Activated CD4-positive, CD25-positive, alpha-beta regulatory T cell treated with anti-CD3 and anti-CD28 coated beads, Interleukin-2, amount 50 U/mL, for 16 hours (primary cell): Measurements from ENCODE around the gene PRRT1.
"Not testable (repeated sequence)": the region's sequence is repeated elsewhere in the genome, so short reads cannot be mapped to it uniquely, and the experiment has no call there.

Source experiments
- DNase-seq: peaks from one replicate; pipeline ENCODE4 v3.0.0-alpha.2; 2020; ENCODE audit warnings: low read depth, low spot score

PRRT1 gene

GRCh38 chr6:32126880-32127279 lies 24.9 kb downstream of the PRRT1 start:
- no peak for DNase-seq

DNA sequence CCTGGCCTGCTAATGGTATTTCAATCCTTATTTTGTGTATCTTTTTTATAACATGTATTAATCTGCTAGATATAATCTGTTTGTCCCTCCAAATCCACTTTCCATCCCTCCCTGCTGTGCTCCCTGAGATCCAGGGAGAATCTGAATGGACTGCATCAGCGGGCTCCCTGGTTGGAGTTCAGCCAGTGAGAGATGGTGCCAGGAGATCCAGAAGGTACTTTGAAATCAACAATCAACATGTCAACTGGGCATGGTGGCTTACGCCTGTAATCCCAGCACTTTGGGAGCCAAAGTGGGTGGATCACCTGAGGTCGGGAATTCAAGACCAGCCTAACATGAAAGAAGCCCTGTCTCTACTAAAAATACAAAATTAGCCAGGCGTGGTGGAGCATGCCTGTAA lies 28.1 kb downstream of the PRRT1 start:
- DNase-seq, result no peak

GRCh38 chr6:32120573-32121059 lies 31.1 kb downstream of the PRRT1 start:
- DNase-seq, result no peak

GRCh38 chr6:32118782-32119628 lies 32.7 kb downstream of the PRRT1 start:
- peak; percentile 23 for DNase-seq

GRCh38 chr6:32117461-32117860 lies 34.3 kb downstream of the PRRT1 start:
- DNase-seq, result no peak

DNA sequence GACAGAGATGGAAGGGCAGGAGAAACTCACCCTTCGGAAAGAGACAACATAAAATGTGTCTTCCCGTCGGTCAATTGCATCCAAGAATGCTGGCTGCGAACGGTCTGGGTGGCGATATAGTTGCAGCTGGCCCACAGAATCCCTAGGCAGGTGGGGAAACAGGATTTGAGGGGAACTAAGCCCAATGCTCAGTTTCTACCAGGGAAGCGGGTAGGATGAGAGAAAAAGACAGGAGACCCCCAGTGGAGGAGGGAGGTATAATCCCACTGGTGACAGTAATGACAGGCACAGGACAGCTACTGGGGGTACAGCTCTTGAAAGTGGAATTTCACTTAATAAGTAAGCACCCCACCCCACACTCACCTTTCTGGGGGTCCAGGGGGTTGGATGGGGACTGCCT lies 35.1 kb downstream of the PRRT1 start:
- DNase-seq, result no peak

- DNase-seq, result no peak
Observed at GRCh38 chr6:32115623-32116022, 36.1 kb downstream of the PRRT1 start.

DNA sequence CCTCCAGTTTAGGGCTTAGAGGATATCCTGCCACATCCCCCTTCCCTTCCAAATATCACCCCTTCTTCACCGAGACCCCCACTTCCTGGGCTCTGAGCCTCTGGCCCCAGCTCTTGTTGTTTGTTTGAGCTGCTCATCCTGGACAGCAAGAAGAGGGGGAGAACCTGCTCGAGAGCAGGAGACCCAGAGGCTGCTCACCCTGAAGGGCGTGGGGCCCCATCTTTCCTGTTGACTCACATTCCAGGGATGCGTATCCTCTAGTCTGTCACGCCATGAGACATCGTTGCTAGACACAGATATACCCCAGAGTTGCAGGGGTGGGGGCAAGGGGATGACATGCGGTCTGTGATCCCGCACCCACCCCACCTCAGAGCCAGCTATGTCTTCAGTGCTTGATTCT lies 36.9 kb downstream of the PRRT1 start:
- no peak for DNase-seq

DNA sequence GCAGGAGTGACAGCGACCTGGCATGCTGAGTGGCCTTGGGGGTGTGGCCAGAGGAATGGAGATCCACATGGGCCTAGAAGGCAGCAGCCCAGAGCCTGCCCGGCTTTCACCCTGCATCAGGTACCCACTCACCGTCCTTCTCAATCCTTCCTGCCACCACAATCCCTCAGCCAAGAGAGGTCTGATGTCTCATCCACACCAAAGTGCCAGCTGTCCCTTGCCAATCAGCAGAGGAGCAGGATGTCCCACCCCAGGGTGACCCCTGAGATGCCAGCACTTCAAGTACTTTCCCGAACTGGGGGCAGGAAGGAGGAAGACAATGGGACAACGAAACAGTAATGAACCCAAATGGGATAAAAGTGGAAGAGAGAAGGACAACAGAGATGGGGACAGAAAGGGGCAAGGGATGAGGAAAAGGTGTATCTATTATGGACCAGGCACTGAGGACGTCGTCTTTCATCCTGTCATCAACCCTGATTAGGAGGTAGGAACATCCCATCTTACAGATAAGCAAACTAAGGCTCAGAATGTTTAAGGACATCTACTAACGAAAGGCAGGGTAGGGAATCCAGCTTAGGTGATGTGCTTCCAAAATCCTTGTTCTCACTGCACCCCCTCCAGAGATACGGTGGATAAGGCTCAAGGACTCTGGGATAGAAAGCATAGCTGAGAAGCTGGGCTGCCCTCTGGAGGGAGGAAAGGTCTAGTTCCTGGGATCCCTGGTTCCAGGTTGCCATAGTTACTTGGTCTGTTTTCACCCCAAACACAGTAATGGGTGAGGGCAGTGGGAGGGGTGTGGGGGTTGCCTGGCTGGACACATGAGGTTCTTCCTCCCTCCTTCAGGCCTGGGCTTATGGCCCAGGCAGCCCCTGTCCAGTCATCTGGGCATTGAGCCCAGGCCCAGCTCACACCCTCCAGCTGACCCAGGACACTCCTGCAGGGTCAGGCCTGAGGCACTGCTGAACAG lies 38.1 kb downstream of the PRRT1 start:
- no peak for DNase-seq

- no peak for DNase-seq
Observed at GRCh38 chr6:32112431-32112980, 39.2 kb downstream of the PRRT1 start.

- DNase-seq, result no peak
Observed at GRCh38 chr6:32111424-32112066, 40.2 kb downstream of the PRRT1 start.

DNA sequence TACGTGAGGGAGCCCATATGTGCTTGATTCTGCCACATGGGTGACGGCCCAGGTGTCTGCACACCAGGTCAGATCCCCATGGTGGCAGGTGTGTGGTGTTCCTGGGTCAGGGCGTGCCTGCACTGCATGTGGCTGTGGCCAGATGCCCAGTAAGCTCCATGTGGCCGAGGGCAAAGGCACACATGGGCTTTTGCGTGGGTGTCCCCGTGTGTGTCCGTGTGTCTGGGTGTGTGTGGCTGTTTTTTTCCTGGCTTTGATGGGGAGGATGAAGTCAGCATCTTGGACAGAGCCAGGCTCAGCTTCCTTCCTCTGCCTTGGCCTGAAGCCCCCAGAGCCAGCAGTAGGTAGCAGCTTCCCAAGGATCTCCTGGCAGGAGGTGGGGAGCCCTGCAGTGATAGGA lies 41.1 kb downstream of the PRRT1 start:
- no peak for DNase-seq

- no peak for DNase-seq
Observed at GRCh38 chr6:32109765-32110160, 42.0 kb downstream of the PRRT1 start.

DNA sequence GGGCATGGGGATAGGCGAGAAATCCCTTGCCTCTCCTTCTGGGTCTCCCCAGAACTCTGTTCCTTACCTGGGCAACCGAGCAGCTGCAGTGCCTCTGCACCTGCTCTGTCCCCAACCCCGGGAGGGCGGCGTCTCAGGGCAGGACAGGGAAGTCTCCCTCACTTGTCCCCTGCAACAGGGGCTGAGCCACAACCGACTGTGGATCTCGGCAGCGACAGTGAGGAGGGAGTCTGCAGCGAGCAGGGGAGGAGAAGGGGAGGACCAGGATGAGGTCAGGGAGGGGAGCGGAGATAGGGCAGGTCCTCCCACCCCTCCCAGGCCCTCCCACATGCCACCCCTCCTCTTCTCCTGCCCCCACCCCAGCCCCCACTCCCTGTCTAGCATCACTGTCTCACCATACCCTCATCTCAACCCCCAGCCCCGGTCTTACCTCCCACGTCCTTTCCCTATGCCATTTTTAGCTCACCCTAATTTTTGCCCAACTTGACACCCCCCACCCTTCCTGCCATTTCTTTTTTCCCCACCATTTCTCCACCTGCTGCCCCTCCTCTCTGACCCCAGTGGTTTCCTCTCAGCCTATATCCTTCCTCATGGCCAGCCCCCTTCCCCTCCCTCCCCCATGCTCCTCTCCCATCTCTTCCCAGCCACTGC lies 42.5 kb downstream of the PRRT1 start, which contains the start of gene TNXB:
Gene TNXB, minus strand, starts transcription at position 225 of the 651 bp plus-strand sequence. CDS start 11,140 bp downstream, outside the sequence.
- DNase-seq, result no peak

DNA sequence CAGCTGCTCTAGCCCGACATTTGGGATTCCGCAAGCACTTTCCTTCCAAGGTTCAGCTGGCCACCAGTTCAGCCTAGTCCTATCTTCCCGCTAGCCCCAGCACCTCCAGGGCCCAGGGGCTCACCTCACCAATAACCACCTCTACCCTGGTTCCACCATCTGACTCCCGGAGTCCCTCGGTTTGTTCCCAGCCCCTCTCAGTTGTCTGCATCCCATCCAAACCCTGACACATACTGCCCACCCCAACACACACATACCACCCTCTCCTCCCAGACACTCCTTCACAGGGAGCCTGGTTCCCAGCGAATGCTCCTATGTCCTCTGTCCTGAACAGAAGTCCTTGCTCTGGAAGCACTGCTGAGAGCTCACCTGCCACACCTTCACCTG lies 43.0 kb downstream of the PRRT1 start:
- DNase-seq, result no peak

DNA sequence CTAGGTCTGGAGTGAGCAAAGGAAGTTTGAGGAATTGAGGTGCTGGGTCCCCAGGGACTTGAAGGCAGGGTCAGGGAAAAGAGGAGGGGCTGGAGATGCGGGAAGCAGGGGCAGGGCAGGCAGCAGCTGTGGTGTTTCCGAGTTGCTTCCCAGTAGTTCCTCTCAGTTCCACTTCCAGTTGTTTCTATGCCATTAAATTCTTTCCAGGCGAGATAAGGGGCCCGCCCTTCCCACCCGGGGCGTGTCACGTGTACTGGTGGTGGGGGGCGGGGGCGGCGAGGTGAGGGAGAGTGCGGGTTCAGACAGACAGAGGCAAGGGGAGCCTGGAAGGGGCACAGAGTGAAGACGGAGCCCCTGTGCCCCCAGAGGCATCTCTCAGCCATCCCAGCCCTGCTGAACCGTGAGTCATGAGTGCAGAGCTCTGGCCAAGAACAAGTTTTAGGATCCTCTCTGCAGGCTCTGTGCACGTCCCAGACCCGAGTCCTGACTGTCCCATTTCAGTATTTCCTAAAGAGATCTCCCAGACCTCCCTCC lies 43.6 kb downstream of the PRRT1 start:
- DNase-seq, result no peak

DNA sequence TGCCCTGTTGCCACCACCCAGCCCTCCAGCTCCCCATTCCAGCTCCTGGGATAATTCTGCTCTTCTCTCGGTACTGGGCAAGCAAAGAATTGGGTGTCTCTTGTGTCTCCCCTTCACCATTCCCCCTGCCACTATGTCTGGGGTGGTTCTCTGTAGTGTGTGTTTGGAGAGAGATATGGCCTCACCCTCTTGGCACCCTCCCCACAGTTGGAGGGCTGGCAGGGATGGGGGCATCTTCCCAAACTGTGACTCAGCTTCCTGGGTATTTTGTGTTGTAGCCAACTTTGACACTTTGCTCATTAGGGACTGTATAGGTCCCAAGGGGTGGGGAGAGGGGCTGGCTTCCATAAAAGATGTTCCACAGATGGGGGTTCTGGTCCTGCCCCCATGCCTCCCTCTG lies 44.3 kb downstream of the PRRT1 start:
- no peak for DNase-seq

- DNase-seq, result no peak
Observed at GRCh38 chr6:32105433-32105832, 46.3 kb downstream of the PRRT1 start.

- DNase-seq, result no peak
Observed at GRCh38 chr6:32102255-32102654, 49.5 kb downstream of the PRRT1 start.

GRCh38 chr6:32100251-32100650 lies 51.5 kb downstream of the PRRT1 start:
- not testable (repeated sequence) for DNase-seq
